HG03045 (cell line): ENCODE data around the gene GAD2.
"Not testable (repeated sequence)": the region's sequence is repeated elsewhere in the genome, so short reads cannot be mapped to it uniquely, and the experiment has no call there.

Experiments
- ATAC-seq: cut with Tn5 transposase; IDR thresholded peaks from one replicate; pipeline ENCODE4 v1.9.1; 2021; ENCODE audit warnings: mild to moderate bottlenecking, moderate library complexity; ENCODE audit not compliant: unreplicated experiment

Gene GAD2

DNA sequence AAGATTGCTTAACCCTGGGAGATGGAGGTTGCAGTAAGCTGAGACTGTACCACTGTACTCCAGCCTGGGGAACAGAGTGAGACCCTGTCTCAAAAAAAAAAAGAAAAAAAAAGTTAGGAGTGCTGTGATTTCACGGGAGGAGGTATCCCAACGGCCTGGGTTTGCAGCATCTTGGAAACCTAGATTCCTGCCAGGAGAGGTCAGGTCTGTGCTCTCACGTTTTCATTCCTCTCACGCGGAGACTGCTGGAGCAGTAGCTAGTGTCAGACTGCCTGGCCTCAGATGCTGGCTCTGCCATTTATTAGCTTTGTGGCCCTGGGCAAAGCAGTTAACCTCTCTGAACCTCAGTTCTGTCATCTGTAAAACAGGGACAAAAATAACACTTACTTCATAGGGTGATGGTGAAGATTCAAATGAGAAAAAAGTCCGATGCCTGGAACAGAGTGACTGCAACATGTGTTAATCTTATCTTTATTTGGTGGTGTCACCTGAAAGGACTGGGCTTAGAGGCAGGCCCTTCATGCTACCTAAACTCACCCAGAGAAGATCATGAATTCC, 94.9 kb downstream of the GAD2 start:
- no peak for ATAC-seq

DNA sequence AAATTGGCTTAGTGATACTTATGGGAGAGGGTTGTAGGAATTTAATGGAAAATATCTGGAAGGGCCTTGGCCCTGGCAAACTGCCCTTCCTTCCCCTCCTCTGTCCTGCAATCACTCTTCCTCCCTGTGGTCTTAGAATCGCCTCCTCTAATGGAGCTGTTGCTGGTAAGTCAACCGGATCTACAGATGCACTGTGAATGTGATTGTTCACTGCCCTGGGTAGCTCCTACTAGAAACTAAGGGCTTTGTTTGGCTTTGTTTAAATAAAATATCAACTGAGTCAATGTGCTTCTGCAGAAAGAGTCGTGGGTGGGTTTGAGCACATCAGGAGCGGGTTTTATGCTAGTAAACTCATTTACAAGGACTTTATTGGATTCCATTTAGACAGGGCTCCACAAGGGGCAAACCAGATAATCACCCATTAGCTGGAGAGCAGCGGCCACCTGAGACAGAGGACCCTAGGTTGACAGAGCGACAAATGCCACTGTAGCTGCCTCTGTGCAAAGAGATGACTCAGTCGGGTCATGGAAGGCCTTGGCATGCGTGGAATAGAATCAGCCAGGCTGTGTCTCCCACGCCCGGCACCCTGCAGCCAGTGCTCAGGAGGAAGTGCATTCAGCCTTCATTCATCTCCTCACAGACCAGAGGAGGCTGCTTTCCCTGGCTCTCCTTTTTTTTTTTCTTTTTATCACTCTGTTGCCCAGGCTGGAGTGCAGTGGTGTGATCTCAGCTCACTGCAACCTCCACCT, 97.9 kb downstream of the GAD2 start:
- no peak for ATAC-seq

DNA sequence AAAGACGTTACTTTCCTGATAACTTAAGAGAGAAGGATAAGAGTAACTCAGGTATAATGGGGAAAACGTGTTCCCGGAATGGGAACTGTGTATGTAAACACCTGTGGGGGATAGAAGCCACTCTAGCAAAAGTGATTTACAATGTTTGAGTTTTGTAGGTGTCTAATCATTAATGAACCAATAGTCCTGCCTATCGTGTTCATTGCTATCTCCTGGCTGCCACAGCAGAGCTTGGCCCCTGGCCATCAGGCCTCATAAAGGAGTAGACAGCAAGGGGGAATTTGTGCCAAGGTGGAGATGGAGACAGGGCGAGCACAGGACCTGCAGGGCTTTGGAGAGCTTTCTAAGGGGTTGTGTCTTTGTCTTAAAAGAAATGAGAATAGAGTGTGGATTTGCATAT, 102.1 kb downstream of the GAD2 start:
- no peak for ATAC-seq

DNA sequence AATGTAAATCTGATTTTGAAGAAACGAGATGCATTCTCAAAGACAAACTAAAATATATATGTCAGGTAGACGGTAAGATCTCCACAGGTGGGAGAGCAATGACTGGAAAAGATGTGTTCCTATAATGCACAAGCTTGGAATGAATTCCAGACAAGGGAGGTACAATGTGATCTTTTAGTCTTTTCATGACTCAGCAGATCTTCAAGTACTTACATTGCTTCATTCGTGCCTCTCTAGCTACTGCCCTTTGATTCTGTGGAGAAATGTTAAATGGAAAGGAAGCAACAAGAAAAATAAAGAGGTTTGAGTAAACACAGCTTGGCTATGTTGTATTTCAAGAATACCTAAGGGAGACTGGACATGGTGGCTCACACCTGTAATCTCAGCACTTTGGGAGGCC, 106.6 kb downstream of the GAD2 start:
- ATAC-seq = no peak

DNA sequence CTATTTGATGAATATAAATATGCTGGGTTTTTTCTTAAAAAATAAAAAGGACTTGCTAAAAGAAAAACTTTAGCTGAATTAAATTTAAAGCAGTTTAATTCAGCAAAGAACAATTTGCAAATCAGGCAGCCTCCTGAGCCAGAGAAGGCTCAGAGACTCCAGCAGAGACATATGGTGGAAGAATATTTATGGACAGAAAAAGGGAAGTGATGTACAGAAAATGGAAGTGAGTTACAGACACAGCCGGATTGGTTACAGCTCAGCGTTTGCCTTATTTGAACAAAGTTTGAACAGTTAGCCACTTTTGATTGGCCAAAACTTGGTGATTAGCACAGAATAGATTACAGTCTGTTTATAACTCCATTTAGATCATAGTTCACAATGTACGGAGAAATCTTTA, 110.3 kb downstream of the GAD2 start:
- no peak for ATAC-seq

DNA sequence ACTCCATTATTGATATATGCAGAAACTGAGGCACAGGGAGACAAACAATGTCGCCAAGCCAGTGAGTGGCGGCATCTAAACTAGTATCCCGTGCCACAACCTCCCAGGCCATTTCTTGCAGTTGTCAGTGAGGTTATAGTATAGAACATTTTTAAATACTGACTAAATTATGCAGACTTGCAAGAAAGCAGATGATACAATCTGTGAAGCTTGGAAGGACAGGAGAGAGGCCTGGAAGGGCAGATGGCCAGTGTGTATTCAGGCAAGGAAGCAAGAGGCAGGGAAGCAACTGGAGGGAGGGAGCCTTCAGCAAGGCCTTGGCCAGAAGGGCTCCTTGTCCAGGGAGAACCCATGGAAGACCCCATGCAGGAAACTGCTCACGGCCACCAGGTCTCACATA, 111.2 kb downstream of the GAD2 start:
- ATAC-seq = no peak

DNA sequence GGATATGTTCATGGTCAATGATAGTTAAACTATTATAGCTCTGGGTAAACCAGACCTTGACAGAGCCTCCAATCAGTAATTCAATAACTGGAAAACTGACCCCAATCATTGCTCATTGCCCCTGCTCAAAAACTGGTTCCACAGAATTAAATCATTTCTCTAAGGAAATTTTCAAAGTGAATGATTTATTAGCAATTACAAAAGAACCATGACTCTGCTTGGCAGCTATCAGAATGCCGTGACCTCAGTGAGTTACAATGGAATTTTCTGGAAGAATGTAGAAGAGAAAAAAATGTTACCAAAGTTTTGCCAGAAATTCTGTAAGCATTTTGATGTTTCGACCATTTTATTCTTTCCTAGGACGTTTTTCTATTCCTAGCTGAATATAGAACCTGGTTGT, 114.8 kb downstream of the GAD2 start:
- no peak for ATAC-seq

DNA sequence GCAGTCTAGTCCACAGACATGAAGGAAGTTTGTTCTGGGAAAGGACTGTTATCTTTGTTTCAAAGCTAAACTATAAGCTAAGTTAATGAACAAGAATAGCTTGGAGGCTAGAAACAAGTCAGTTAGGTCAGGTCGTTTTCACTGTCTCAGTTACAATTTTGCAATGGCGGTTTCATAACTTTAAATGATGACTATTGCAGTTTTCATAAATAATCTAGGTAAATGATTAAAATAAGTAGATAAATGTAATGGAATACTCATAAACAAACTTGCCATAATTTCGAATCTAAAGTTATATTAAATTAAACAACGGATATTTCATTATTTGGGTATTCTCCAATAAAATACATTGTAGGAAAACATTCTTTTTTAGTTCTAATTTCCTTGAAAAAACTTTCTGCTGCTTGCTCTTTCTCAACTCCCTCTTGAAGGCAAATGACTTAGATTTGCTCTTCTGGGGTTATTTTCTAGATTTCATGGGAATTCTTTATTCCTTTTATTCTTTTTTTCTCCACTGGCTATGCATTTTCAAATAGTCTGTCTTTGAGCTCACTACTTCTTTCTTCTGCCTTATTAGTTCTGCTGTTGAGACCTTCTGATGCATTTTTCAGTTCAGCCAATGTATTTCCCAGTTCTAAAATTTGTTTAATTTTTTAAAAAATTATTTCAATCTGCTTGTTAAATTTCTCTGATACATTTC, 117.8 kb downstream of the GAD2 start:
- ATAC-seq = no peak

DNA sequence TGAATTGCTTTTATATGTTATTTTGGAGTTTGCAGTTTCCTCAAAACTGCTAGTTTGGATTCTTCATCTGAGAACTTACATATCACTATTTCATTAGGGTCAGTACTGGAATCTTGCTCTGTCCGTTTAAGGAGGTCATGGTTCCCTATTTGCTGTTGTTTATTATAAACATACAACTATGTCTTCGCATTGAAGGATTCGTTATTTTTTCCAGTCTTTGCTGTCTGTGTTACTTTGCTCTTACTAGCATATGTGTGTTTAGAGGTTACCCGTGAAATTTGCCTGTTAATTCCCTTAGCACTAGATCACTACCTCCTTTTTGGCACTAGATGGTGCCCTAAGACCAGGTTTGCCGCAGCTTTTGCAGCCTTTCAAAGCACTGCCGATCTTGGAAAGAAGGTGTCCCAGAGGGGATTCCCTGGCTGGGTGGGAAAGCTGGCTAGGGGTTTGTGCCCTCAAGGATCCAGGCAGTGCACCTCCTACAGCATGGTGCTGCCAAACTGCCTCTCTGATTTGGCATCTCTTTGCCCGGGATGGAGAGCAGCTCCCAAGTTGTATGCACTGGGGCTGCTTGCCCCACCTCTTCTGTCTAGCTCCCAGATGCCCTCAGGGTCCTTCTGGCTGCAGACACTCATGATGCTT, 118.5 kb downstream of the GAD2 start:
- peak; percentile 86 for ATAC-seq

DNA sequence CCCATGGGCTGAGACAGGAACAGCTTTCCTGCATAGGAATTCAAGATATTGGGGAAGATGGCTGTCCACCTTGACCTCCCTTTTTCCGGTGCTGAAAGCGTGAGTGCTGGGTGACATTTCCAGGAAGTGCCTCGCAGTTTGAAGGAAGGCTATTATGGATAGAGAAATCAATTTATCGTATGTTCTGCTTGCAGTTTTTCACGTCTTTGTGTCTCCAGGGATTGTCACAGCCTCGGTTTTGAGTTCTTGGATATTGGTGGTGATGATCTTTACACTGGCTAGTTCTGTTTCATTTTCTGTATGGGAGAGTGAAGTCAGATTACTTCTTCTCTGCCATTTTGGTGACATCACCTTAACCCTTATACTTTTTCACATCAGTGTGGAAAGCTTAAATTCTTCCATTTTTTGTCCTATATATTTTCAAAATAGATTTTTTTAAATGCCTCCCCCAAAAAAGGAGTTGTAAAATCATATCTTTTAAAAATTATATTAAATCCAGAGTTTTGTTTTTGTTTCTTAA, 119.1 kb downstream of the GAD2 start:
- peak; percentile 53 for ATAC-seq

DNA sequence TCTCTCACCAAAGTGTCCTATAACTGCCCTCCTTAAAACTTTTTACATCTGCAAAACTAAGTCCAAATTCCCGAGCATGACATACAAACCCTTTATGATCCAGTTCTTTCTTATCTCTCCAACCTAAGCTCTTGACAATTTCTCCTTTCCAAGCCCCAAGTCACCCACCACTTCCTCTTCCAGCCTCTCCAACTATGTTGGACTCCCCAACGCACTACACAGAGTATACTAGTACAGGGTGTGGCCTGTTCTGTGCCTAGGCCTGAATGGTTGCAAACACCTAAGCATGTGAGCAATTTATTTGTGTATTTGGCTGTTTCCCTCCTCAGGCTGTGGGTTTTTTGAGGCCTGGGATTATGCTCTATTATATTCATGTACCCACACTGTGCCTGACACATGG, 120.4 kb downstream of the GAD2 start:
- no peak for ATAC-seq

DNA sequence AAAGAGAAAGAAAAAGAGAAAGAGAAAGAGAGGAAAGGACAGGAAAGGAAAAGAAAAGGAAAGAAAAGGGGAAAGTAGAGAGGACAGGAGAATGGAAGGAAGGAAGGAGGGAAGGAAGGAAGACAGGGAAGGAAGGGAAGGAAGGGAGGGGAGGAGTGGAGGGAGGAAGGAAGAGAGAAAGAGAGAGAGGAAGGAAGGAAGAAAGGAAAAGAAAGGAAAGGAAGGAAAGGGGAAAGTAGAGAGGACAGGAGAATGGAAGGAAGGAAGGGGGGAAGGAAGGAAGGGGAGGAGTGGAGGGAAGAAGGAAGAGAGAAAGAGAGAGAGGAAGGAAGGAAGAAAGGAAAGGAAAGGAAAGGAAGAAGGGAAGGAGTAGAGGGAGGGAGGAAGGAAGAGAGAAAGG, 125.1 kb downstream of the GAD2 start:
- ATAC-seq = no peak

DNA sequence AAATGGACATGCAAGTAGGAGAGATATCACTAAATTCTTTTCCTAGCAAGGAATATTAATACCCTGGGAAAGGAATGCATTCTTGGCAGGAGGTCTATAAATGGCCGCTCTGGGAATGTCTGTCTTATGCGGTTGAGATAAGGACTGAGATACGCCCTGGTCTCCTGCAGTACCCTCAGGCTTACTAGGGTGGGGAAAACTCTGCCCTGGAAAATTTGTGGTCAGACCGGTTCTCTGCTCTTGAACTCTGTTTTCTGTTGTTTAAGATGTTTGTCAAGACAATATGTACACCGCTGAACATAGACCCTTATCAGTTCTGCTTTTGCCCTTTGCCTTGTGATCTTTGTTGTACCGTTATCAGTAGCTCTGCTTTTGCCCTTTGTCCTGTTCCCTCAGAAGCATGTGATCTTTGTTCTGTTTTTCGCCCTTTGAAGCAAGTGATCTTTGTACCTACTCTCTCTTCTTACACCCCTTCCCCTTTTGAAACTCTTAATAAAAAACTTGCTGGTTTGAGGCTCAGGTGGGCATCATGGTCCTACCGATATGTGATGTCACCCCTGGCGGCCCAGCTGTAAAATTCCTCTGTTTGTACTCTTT, 132.3 kb downstream of the GAD2 start:
- not testable (repeated sequence) for ATAC-seq
